Measurements from ENCODE around the gene CNTNAP2. TPM values are rescaled to one million over a fixed set of nuclear protein-coding genes. Genes with fewer than 3 reads are reported as not detected.

CNTNAP2 gene
- total RNA-seq, 4 donors from 2014 or later, result 0.42 to 0.71 TPM; not detected in 2

DNA sequence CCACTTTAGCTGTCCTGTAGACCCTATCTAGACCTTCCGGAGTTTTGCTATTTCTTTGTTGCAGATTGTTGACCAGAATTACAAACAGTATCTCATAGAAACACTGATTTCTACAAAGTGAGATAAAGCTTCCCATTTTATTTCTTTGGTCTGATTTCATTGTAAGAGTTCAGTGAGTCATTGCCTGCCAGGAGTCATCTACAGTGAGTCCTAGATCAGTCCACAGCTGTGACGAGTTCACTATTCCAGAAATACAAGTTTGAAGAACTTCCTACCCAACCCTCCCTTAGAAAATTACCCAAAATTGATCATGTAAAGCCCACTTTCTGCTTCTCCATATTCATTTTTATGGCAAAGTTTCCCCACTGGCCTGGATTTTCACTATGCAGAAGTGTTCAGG lies 905.5 kb downstream of the CNTNAP2 start:
- TF ChIP-seq, protein P1, sequence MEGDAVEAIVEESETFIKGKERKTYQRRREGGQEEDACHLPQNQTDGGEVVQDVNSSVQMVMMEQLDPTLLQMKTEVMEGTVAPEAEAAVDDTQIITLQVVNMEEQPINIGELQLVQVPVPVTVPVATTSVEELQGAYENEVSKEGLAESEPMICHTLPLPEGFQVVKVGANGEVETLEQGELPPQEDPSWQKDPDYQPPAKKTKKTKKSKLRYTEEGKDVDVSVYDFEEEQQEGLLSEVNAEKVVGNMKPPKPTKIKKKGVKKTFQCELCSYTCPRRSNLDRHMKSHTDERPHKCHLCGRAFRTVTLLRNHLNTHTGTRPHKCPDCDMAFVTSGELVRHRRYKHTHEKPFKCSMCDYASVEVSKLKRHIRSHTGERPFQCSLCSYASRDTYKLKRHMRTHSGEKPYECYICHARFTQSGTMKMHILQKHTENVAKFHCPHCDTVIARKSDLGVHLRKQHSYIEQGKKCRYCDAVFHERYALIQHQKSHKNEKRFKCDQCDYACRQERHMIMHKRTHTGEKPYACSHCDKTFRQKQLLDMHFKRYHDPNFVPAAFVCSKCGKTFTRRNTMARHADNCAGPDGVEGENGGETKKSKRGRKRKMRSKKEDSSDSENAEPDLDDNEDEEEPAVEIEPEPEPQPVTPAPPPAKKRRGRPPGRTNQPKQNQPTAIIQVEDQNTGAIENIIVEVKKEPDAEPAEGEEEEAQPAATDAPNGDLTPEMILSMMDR (IDR thresholded peaks at IDR 0.05), result no peak
- no peak for TF ChIP-seq POLR2A (IDR thresholded peaks at IDR 0.05)
- DNase-seq (ENCODE audit: low spot score in 2 of 2), result no peak
- intact Hi-C loops (cut with DNase I; ENCODE audit: low total_unique reads), result no loop called here
- WGBS, 2 donors, result 62% methylated on average over 2 of the region's 2 CpGs
- no peak overlapping the region for H3K4me3 ChIP-seq (ENCODE audit: low read depth, poor library complexity, severe bottlenecking)

DNA sequence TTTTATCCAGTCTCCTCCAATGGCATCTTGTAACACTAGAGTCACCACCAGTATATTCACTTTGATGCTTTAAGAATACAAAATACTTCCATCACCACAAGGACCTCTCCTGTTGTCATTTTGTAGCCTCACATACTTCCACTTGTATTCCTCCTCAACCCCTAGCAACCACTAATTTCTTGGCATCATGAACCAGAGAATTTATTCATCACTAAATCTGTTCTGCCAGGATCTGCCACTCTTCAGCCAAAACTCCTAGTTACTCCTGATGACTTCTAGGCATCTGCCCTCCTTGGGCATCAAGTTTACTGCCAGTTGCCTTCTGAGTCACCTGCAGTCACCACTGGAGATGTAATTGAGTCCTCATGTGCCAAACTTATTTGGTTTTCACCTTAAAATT lies 906.8 kb downstream of the CNTNAP2 start:
- intact Hi-C loops (cut with DNase I; ENCODE audit: low total_unique reads), result no loop called here
- no peak overlapping the region for H3K4me3 ChIP-seq (ENCODE audit: low read depth, poor library complexity, severe bottlenecking)

DNA sequence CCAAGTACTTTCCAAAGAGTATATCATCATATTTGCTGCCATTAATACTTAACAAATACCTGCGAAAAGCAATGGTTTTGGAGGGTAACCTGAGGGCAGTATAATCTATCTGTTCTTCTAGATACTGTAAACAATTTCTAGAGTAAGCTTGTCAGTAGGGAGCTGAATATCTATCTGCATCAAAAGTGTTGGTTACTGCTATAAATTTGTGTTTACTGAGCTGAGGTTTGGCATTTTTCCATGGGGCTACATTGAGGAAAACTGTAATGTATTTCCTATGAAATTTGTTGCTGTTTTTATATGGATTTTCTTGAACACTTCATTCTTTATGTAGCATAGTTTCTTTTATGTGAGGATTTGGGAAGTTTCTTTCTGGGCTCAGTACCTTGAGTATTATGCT lies 913.4 kb downstream of the CNTNAP2 start:
- WGBS, 2 donors, result 77 to 91% methylated on average over 1 of the region's 1 CpG
- DNase-seq (ENCODE audit: low spot score in 2 of 2), result no peak
- intact Hi-C loops (cut with DNase I; ENCODE audit: low total_unique reads), result no loop called here
- TF ChIP-seq POLR2A (IDR thresholded peaks at IDR 0.05), result no peak
- no peak overlapping the region for H3K4me3 ChIP-seq (ENCODE audit: low read depth, poor library complexity, severe bottlenecking)

More for the DNA sequence above, 906.8 kb downstream of the CNTNAP2 start:
- DNase-seq (ENCODE audit: low spot score in 2 of 2), result no peak
- TF ChIP-seq, protein P1 (IDR thresholded peaks at IDR 0.05), result no peak
- TF ChIP-seq POLR2A (IDR thresholded peaks at IDR 0.05), result no peak

DNA sequence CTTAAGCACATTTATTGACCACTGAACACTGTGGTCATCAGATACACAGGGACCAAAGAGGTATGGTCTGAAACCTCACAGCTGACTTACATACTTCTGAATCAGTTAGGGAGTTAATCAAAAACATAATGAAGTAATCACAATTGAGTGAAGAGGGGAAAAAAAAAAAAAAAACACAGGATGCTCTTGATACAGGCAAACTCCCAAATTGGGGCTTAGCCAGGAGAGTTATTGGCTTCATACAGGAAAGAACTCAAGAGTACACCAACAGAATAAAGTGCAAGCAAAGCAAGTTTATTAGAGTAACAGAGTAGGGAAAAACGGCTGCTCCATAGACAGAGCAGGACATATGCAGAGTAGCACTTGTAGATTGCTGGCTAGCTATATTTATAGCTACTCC lies 917.0 kb downstream of the CNTNAP2 start:
- H3K4me3 ChIP-seq (ENCODE audit: low read depth, poor library complexity, severe bottlenecking), result no peak overlapping the region
- intact Hi-C loops (cut with DNase I; ENCODE audit: low total_unique reads), result no loop called here
- no peak for DNase-seq (ENCODE audit: low spot score in 2 of 2)
- TF ChIP-seq POLR2A (IDR thresholded peaks at IDR 0.05), result no peak
- TF ChIP-seq, protein P1 (IDR thresholded peaks at IDR 0.05), result no peak
- WGBS, 2 donors, result 40 to 52% methylated on average over 1 of the region's 1 CpG

DNA sequence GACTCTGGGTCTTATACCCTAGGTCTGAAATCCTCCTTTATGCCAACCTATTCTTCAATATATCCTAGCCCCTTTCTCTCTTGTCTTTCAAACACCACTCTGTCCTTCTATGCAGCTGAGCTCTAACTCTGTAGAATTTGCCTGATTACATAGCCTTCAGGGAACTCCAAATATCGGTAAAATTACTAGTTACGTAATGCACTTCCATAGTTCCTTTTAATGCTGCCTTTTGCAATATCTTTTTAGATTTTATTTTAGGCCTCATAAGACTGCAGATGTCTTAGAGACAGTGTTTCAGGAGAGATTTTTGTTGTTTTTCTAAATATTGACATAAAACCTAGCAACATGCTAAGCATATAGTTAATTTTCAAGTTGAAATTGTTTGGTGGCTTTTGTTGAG lies 924.8 kb downstream of the CNTNAP2 start:
- 93 to 97% methylated on average over 2 of the region's 2 CpGs for WGBS, 2 donors
- TF ChIP-seq, protein P1 (IDR thresholded peaks at IDR 0.05), result no peak
- TF ChIP-seq POLR2A (IDR thresholded peaks at IDR 0.05), result no peak
- intact Hi-C loops (cut with DNase I; ENCODE audit: low total_unique reads), result no loop called here
- no peak overlapping the region for H3K4me3 ChIP-seq (ENCODE audit: low read depth, poor library complexity, severe bottlenecking)
- no peak for DNase-seq (ENCODE audit: low spot score in 2 of 2)

DNA sequence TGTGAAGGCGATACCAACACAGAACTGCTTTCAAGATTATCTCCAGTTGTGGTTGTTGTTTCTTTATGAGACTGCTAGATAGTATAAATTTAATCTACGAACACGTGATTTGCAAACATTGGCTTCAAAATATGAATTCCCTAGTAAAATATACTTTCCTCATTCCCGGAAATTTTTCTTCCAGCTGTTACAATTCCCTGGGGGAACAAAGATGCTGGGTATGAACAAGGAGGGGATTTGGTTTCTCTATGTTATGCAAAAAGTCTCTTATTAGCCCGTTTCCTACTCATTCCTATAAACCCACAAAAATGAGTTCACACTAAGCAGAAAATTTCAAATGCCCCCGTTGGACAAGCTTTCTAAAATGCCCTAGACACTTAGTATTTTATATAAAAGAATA lies 928.3 kb downstream of the CNTNAP2 start:
- 64 to 72% methylated on average over 6 of the region's 6 CpGs for WGBS, 2 donors

More for the DNA sequence above, 928.3 kb downstream of the CNTNAP2 start:
- intact Hi-C loops (cut with DNase I; ENCODE audit: low total_unique reads), result no loop called here
- no peak for TF ChIP-seq POLR2A (IDR thresholded peaks at IDR 0.05)
- TF ChIP-seq, protein P1 (IDR thresholded peaks at IDR 0.05), result no peak
- no peak for DNase-seq (ENCODE audit: low spot score in 2 of 2)
- H3K4me3 ChIP-seq (ENCODE audit: low read depth, poor library complexity, severe bottlenecking), result no peak overlapping the region

Data from lower leg skin (tissue), 4 donors.